Endothelial cell (in vitro differentiated cells): ENCODE results near the gene ABCF2. TPM values are rescaled to one million over a fixed set of nuclear protein-coding genes. Genes with fewer than 3 reads are reported as not detected.

Experiments
- DNase-seq: peaks from one replicate; pipeline ENCODE4 v3.0.0; 2021; ENCODE audit warnings: low spot score
- H3K27ac Mint-ChIP-seq: one replicate; pipeline ENCODE4 v1.8.0; 2021; ENCODE audit warnings: mixed read lengths, inconsistent platforms; ENCODE audit not compliant: unreplicated experiment
- H3K27me3 Mint-ChIP-seq: one replicate; pipeline ENCODE4 v1.8.0; 2021; ENCODE audit warnings: mild to moderate bottlenecking, moderate library complexity, mixed read lengths, inconsistent platforms; ENCODE audit not compliant: unreplicated experiment
- H3K36me3 Mint-ChIP-seq: one replicate; pipeline ENCODE4 v1.8.0; 2021; ENCODE audit warnings: mild to moderate bottlenecking, low read depth, mixed read lengths, inconsistent platforms; ENCODE audit not compliant: unreplicated experiment
- H3K4me1 Mint-ChIP-seq: one replicate; pipeline ENCODE4 v1.8.0; 2021; ENCODE audit warnings: mild to moderate bottlenecking, mixed read lengths, inconsistent platforms; ENCODE audit not compliant: unreplicated experiment
- H3K4me3 Mint-ChIP-seq: one replicate; pipeline ENCODE4 v1.8.0; 2021; ENCODE audit warnings: mild to moderate bottlenecking, mixed read lengths, inconsistent platforms; ENCODE audit not compliant: unreplicated experiment
- H3K9me3 Mint-ChIP-seq: one replicate; pipeline ENCODE4 v1.8.0; 2021; ENCODE audit warnings: mixed read lengths, inconsistent platforms; ENCODE audit not compliant: unreplicated experiment
- total RNA-seq: library from RNA; stranded (reverse); fragmentation: NEBNext Ultra II Directional; extraction: Animal tissue kit (Norgen Biotek cat#: 25700); gene quantifications from one replicate; pipeline ENCODE4 v1.2.1, GENCODE V29; 2021; ENCODE audit not compliant: unreplicated experiment
- TF ChIP-seq, protein P1 (sequence below): fragments of 200-600 bp; sonication (generic); IDR thresholded peaks from one replicate; pipeline ENCODE4 v1.5.0; 2021; ENCODE audit warnings: antibody characterized with exemption; ENCODE audit not compliant: unreplicated experiment

Gene ABCF2
- total RNA-seq, 1 donor from 2014 or later, result 39.6 TPM

DNA sequence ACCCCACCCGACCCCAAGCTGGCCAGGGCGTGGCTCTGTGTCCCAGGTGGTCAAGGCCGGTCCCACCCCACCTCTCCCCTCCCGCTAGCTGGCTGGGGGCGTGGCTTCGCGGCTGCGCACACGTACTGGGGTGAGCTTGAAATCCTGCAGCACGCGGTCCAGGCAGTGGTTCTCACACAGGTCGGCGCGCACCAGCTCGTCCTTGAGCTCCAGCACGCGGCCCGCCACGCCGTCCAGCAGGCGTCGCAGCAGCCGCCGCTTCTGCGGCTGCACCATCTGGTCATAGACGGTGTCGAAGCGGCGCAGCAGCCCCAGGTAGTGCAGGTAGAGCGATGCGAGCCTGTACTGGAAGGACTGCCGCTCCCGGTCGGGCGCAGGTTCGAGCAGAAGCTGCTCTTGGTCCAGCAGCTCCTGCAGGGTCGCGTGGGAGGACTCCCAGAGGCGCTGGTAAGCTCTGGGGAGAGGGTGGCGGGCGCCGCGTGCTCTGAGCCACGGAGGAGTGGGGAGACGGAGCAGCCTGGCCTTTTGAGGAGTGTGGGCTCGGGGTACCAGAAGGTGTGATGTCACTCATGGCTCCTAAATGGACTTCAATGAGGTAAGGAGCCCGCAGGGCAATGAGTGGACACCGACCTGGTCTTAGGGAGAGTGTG is 22.5 kb downstream of the ABCF2 start:
- Mint-ChIP-seq H3K9me3 (no peaks in the 10 kb centered on the region), H3K27me3 (peaks cover 7% of the 10 kb centered on the region), H3K27ac (no peak overlapping the region), H3K4me1 (no peaks in the 10 kb centered on the region), H3K4me3 (no peak overlapping the region), H3K36me3 (no peaks in the 10 kb centered on the region)
- TF ChIP-seq, protein P1, sequence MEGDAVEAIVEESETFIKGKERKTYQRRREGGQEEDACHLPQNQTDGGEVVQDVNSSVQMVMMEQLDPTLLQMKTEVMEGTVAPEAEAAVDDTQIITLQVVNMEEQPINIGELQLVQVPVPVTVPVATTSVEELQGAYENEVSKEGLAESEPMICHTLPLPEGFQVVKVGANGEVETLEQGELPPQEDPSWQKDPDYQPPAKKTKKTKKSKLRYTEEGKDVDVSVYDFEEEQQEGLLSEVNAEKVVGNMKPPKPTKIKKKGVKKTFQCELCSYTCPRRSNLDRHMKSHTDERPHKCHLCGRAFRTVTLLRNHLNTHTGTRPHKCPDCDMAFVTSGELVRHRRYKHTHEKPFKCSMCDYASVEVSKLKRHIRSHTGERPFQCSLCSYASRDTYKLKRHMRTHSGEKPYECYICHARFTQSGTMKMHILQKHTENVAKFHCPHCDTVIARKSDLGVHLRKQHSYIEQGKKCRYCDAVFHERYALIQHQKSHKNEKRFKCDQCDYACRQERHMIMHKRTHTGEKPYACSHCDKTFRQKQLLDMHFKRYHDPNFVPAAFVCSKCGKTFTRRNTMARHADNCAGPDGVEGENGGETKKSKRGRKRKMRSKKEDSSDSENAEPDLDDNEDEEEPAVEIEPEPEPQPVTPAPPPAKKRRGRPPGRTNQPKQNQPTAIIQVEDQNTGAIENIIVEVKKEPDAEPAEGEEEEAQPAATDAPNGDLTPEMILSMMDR, result no peak
- no peak for DNase-seq

DNA sequence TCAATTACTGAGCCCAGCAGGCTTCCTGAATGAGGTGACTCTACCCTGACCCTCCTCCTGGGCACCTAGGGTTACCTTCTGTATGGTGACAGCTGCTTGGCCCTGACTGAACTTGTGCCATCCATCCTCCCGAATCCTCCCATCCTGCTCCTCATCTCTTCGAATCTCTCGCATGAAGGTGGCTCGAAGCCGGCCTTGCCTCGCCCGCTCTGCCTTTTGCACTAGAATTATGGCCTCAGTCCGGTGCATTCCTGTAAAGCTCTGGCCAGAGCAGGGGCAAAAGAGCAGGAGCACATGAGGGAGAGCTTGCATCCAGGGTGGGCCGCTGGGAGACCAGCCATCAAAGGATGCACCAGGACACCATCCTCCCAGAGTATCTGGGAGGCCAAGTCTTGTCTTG is 24.2 kb downstream of the ABCF2 start:
- Mint-ChIP-seq H3K27ac (no peak overlapping the region), H3K27me3 (peaks cover 5% of the 10 kb centered on the region), H3K36me3 (no peaks in the 10 kb centered on the region), H3K4me3 (no peak overlapping the region), H3K4me1 (no peaks in the 10 kb centered on the region), H3K9me3 (no peaks in the 10 kb centered on the region)
- DNase-seq, result no peak
- TF ChIP-seq, protein P1, result no peak

DNA sequence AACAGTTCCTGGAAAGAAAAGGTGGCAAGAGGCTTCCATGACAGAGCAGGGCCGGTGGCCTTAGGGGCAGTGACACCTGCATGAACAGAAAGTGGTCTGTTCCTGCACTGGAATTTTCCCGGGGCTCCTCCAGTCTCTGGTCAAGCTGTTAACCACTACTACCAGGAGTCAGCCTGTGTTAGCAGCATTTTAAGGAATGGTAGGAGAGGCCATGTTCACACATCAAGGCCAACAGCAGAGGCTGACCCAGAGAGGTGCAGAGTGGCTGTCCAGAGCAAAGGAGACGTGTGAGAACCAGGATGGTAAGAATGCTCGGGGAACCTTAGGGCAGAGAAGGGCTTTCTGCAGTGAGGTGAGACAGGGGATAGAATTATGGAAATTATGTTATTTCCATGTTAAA is 25.3 kb downstream of the ABCF2 start:
- H3K4me3 Mint-ChIP-seq, result no peak overlapping the region
- H3K9me3 Mint-ChIP-seq, result no peaks in the 10 kb centered on the region
- H3K4me1 Mint-ChIP-seq, result no peaks in the 10 kb centered on the region
- no peak overlapping the region for H3K27ac Mint-ChIP-seq
- no peak for DNase-seq
- H3K36me3 Mint-ChIP-seq, result no peaks in the 10 kb centered on the region
- H3K27me3 Mint-ChIP-seq, result peaks cover 5% of the 10 kb centered on the region
- TF ChIP-seq, protein P1, result no peak

DNA sequence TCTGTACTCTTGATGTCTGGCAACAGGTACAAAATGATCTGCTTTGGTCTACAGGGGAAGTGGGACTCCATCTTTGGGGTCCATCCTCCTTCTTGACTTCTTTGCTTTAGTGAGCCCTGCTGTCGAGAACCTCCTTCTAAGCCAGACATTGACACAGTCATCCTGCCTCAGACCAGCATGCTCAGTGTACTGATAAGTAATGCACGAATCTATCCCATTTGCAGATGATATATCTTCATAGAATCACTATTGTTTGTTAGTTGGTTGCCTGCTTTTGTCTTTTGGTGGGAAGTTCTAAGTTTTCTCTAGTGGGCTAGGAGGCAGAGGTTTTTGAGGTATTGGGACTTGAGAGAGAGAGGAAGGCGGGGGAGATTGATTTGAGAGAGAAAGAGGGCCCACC is 25.7 kb downstream of the ABCF2 start:
- Mint-ChIP-seq H3K36me3 (no peaks in the 10 kb centered on the region), H3K4me1 (no peaks in the 10 kb centered on the region), H3K27me3 (peaks cover 5% of the 10 kb centered on the region), H3K4me3 (no peak overlapping the region), H3K27ac (no peak overlapping the region), H3K9me3 (no peaks in the 10 kb centered on the region)
- TF ChIP-seq, protein P1, result no peak
- DNase-seq, result no peak

DNA sequence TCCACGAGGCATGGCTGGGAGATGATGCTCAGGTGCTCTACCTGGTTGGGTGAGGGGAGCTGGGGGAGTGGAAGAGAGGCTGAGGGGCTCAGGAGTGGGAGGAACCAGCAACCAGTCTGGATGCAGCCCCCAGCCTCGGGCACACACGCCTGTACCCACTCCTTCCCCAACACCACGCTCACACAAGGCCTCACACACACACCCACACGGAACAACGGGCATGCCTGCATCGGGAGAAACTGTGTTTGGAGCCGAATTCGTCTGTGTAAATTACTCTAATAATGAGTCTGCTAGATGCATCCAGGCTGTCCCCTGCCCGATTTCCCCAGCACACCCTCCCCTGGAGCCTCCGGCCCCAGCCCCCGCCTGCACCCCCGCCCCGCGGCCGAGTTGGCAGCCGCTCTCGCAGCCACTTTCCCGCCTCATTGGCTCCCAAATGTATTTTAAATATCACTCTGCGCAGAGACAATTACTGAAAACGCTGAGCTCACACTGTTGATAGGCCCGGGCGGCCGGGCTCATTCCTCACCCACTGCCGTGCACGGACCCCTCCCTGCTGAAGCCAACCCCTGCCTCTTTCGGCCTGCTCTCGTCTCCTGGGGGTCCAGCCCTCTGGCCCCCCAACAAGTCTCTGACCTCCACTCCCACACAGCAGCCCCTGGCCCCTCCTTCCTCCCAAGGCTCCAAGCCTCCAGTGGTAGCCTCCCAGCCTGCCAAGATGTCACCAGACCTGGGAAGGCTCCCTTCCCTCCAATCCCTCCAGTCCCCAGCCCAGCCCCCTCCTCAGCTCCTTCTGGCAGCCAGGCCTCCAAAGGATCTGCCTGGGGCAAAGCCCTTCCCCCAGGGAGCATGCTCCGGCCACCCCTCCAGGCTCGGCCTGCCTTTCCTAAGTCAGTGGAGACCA is 27.8 kb downstream of the ABCF2 start:
- DNase-seq, result no peak
- H3K4me1 Mint-ChIP-seq, result peaks cover 6% of the 10 kb centered on the region
- H3K27ac Mint-ChIP-seq, result no peak overlapping the region

More for the DNA sequence above, 27.8 kb downstream of the ABCF2 start:
- Mint-ChIP-seq H3K36me3 (no peaks in the 10 kb centered on the region), H3K9me3 (no peaks in the 10 kb centered on the region), H3K27me3 (peaks cover 4% of the 10 kb centered on the region), H3K4me3 (no peak overlapping the region)
- TF ChIP-seq, protein P1, result no peak
